GM04503 (cell line): ENCODE data around the gene STYXL2.

Source experiments
- DNase-seq: peaks from one replicate; pipeline ENCODE4 v3.0.0-alpha.2; 2012; ENCODE audit warnings: low read depth

Gene STYXL2

GRCh38 chr1:167136806-167137205, 42.9 kb downstream of the STYXL2 start:
- no peak for DNase-seq

- DNase-seq: no peak
These were observed 43.5 kb downstream of the STYXL2 start for GRCh38 chr1:167137332-167137781.

- DNase-seq: no peak
These were observed 44.1 kb downstream of the STYXL2 start for GRCh38 chr1:167137793-167138510.

GRCh38 chr1:167138703-167139102, 44.8 kb downstream of the STYXL2 start:
- no peak for DNase-seq

- DNase-seq: no peak
These were observed 48.1 kb downstream of the STYXL2 start for GRCh38 chr1:167141963-167142362.
